K562 (cell line): Measurements from ENCODE around the gene UBR4. TPM values are rescaled to one million over a fixed set of nuclear protein-coding genes. Genes with fewer than 3 reads are reported as not detected.

ENCODE experiments used
- DEAF1 ChIP-seq: fragments of 450-650 bp; formaldehyde crosslinking; IDR thresholded peaks from 2 replicates; pipeline ENCODE4 v1.4.0; 2020; ENCODE audit warnings: mild to moderate bottlenecking, moderate library complexity
- DMBX1 ChIP-seq: fragments of 250-450 bp; sonication (Bioruptor Pico); IDR thresholded peaks from 2 replicates; pipeline ENCODE4 v1.8.0; 2022; ENCODE audit warnings: inconsistent platforms, mild to moderate bottlenecking, moderate library complexity, borderline replicate concordance
- E4F1 ChIP-seq: fragments of 250-450 bp; sonication (Bioruptor Pico); IDR thresholded peaks from 2 replicates; pipeline ENCODE4 v1.5.0; 2021; ENCODE audit warnings: mild to moderate bottlenecking, borderline replicate concordance
- EZH2 ChIP-seq: IDR thresholded peaks from 2 replicates; pipeline ENCODE4 v1.6.1; 2012; ENCODE audit warnings: low read depth, mild to moderate bottlenecking, inconsistent platforms, low read length, borderline replicate concordance
- FOXJ2 ChIP-seq: fragments of 200-800 bp; sonication (Bioruptor generic); IDR thresholded peaks from 2 replicates; pipeline ENCODE4 v1.6.1; 2016; ENCODE audit warnings: missing genetic modification characterization, missing compliant biosample characterization
- MED1 ChIP-seq: sonication (generic); formaldehyde crosslinking; IDR thresholded peaks from 2 replicates; pipeline ENCODE4 v1.8.1; 2023; ENCODE audit warnings: missing genetic modification reagents, borderline replicate concordance
- NFXL1 ChIP-seq: fragments of 450-650 bp; formaldehyde crosslinking; IDR thresholded peaks from 2 replicates; pipeline ENCODE4 v1.4.0; 2021; ENCODE audit warnings: mild to moderate bottlenecking
- PREB ChIP-seq: sonication (generic); formaldehyde crosslinking; IDR thresholded peaks from 2 replicates; pipeline ENCODE4 v1.8.1; 2023; ENCODE audit warnings: mild to moderate bottlenecking, missing genetic modification reagents
- PRMT5 ChIP-seq: sonication (generic); formaldehyde crosslinking; IDR thresholded peaks from 2 replicates; pipeline ENCODE4 v1.5.0; 2020; ENCODE audit warnings: missing genetic modification reagents
- SIN3B ChIP-seq: fragments of 450-650 bp; IDR thresholded peaks from 2 replicates; pipeline ENCODE4 v1.6.1; 2017; ENCODE audit warnings: low read depth, mild to moderate bottlenecking, moderate library complexity
- SMAD3 ChIP-seq: fragments of 450-650 bp; formaldehyde crosslinking; conservative IDR thresholded peaks from 2 replicates; pipeline ENCODE4 v1.4.0; 2020; ENCODE audit warnings: mild to moderate bottlenecking
- STAT5B ChIP-seq: fragments of 250-450 bp; sonication (Bioruptor Pico); IDR thresholded peaks from 2 replicates; pipeline ENCODE4 v1.8.0; 2021; ENCODE audit warnings: mild to moderate bottlenecking, inconsistent platforms
- ZBTB43 ChIP-seq: sonication (generic); formaldehyde crosslinking; IDR thresholded peaks from 2 replicates; pipeline ENCODE4 v1.8.0; 2023; ENCODE audit warnings: mild to moderate bottlenecking, missing genetic modification reagents
- ZBTB7A ChIP-seq: IDR thresholded peaks from 2 replicates; pipeline ENCODE4 v1.6.1; 2011; ENCODE audit warnings: low read depth, mild to moderate bottlenecking, low read length, moderate library complexity, borderline replicate concordance; ENCODE audit not compliant: control insufficient read depth
- ZC3H8 ChIP-seq: fragments of 450-650 bp; IDR thresholded peaks from 2 replicates; pipeline ENCODE4 v1.6.1; 2017
- polyA plus RNA-seq, 8 experiments: library from polyadenylated mRNA; depleted of rRNA in 4 of 8; stranded (reverse) in 5 of 8; unstranded in 3 of 8; fragments of >200 nt; fragmentation: Nextera tagmentation in 2 of 8; fragmentation: Illumina TruSeq in 1 of 8; extraction: Ambion mirVana in 2 of 8; extraction: Trizol in 1 of 8; gene quantifications; 2 replicates each; pipeline versions ENCODE4 v1.2.1 to v1.2.3, GENCODE V29; 2011 to 2014; ENCODE audit warnings: inconsistent platforms in 1 of 8, missing spikeins in 1 of 8
- total RNA-seq, 7 experiments: library from RNA; depleted of rRNA in 6 of 7; stranded (reverse); fragments of >200 nt in 6 of 7; fragmentation: Illumina TruSeq in 2 of 7; extraction: Trizol in 2 of 7; gene quantifications; 2 replicates each; pipeline versions ENCODE4 v1.2.1 to v1.2.3, GENCODE V29; 2011 to 2021; ENCODE audit warnings: low replicate concordance in 1 of 7

The UBR4 gene
- total and polyA plus RNA-seq, 9 of the 15 experiments (the other 6 are each of a cell fraction or from before 2014, with no cell fraction given), result 55.4 to 277 (median 123) TPM

GRCh38 chr1:19081218-19081893 lies 128.7 kb downstream of the UBR4 start (continued):
- TF ChIP-seq SIN3B, result no peak
- TF ChIP-seq PREB (CRISPR knock-in tag), result 0 out of 2 replicates have a peak, but pooled peaks have one; percentile 53
- TF ChIP-seq MED1 (CRISPR knock-in tag), result no peak
- TF ChIP-seq ZBTB43 (CRISPR knock-in tag), result no peak
- no peak for TF ChIP-seq EZH2
- TF ChIP-seq NFXL1 (CRISPR knock-in tag), result no peak
- TF ChIP-seq DMBX1 (CRISPR knock-in tag), result peak; percentile 80; the same call in 1 of the 2 replicates
- no peak for TF ChIP-seq STAT5B
- no peak for TF ChIP-seq ZC3H8
- peak; percentile 2; the same call in 1 of the 2 replicates for TF ChIP-seq ZBTB7A
- no peak for TF ChIP-seq FOXJ2 (tag)
- TF ChIP-seq PRMT5 (CRISPR knock-in tag), result no peak
- TF ChIP-seq DEAF1 (CRISPR knock-in tag), result no peak
- TF ChIP-seq E4F1, result no peak
- no peak for TF ChIP-seq SMAD3 (CRISPR knock-in tag)
